Astrocyte (in vitro differentiated cells and primary cell): ENCODE measurements around the gene ITPK1. TPM values are rescaled to one million over a fixed set of nuclear protein-coding genes. Genes with fewer than 3 reads are reported as not detected.
A peak's percentile ranks its signal among the peaks of the same experiment; 100 is the strongest.

Experiments used
- DNase-seq: peaks from one replicate; pipeline ENCODE4 v3.0.0-alpha.2; 2010; ENCODE audit warnings: low read depth
- FAIRE-seq: peaks from 2 replicates; lab custom pipeline; 2011; peaks lifted over from hg19 to GRCh38; lab: Jason Lieb, UNC
- H2AFZ ChIP-seq: 2 replicates; pipeline ENCODE4 v1.6.0; 2012; ENCODE audit warnings: low read depth, low read length, inconsistent platforms
- H3K27ac ChIP-seq: 2 replicates; pipeline ENCODE4 v1.5.1; 2011; ENCODE audit warnings: low read depth, low read length, inconsistent platforms
- H3K27me3 ChIP-seq: 2 replicates; pipeline ENCODE4 v1.6.0; 2011; ENCODE audit warnings: low read length, inconsistent platforms; ENCODE audit not compliant: insufficient read depth
- H3K36me3 ChIP-seq: 2 replicates; pipeline ENCODE4 v1.5.1; 2011; ENCODE audit warnings: low read length, inconsistent platforms; ENCODE audit not compliant: insufficient read depth
- H3K4me1 ChIP-seq: 2 replicates; pipeline ENCODE4 v1.5.1; 2011; ENCODE audit warnings: low read length, inconsistent platforms; ENCODE audit not compliant: insufficient read depth
- H3K4me2 ChIP-seq: 2 replicates; pipeline ENCODE4 v1.6.0; 2012; ENCODE audit warnings: low read length, inconsistent platforms
- H3K4me3 ChIP-seq: 2 replicates; pipeline ENCODE4 v1.5.1; 2011; ENCODE audit warnings: low read depth, mild to moderate bottlenecking, low read length, inconsistent platforms; ENCODE audit not compliant: insufficient read depth
- H3K79me2 ChIP-seq: 2 replicates; pipeline ENCODE4 v1.6.0; 2012; ENCODE audit warnings: mild to moderate bottlenecking, low read length, inconsistent platforms; ENCODE audit not compliant: insufficient read depth
- H3K9ac ChIP-seq: 2 replicates; pipeline ENCODE4 v1.6.0; 2012; ENCODE audit warnings: mild to moderate bottlenecking, low read length, inconsistent platforms
- H3K9me3 ChIP-seq: 2 replicates; pipeline ENCODE4 v1.5.1; 2012; ENCODE audit warnings: low read depth, mild to moderate bottlenecking, low read length, inconsistent platforms; ENCODE audit not compliant: insufficient read depth
- H4K20me1 ChIP-seq: 2 replicates; pipeline ENCODE4 v1.6.0; 2012; ENCODE audit warnings: low read length, inconsistent platforms; ENCODE audit not compliant: insufficient read depth
- H3K27ac Mint-ChIP-seq: one replicate; pipeline ENCODE4 v1.8.0; 2021; ENCODE audit warnings: mild to moderate bottlenecking, mixed read lengths; ENCODE audit not compliant: unreplicated experiment
- H3K27me3 Mint-ChIP-seq: one replicate; pipeline ENCODE4 v1.8.0; 2021; ENCODE audit warnings: low read depth, mixed read lengths; ENCODE audit not compliant: unreplicated experiment
- H3K36me3 Mint-ChIP-seq: one replicate; pipeline ENCODE4 v1.8.0; 2021; ENCODE audit warnings: low read depth, mixed read lengths; ENCODE audit not compliant: unreplicated experiment
- H3K4me1 Mint-ChIP-seq: one replicate; pipeline ENCODE4 v1.8.0; 2021; ENCODE audit warnings: low read depth, mixed read lengths; ENCODE audit not compliant: unreplicated experiment
- H3K4me3 Mint-ChIP-seq: one replicate; pipeline ENCODE4 v1.8.0; 2021; ENCODE audit warnings: mild to moderate bottlenecking, moderate library complexity, mixed read lengths; ENCODE audit not compliant: unreplicated experiment
- H3K9me3 Mint-ChIP-seq: one replicate; pipeline ENCODE4 v1.8.0; 2021; ENCODE audit warnings: mild to moderate bottlenecking, mixed read lengths; ENCODE audit not compliant: unreplicated experiment
- EZH2 ChIP-seq: IDR thresholded peaks from 2 replicates; pipeline ENCODE4 v1.6.1; 2012; ENCODE audit warnings: mild to moderate bottlenecking, low read length, inconsistent platforms; ENCODE audit not compliant: insufficient read depth
- total RNA-seq: library from RNA; stranded (reverse); gene quantifications from 2 replicates; pipeline ENCODE4 v1.2.1, GENCODE V29; 2021
- TF ChIP-seq, protein P1 (sequence below): IDR thresholded peaks from 2 replicates; pipeline ENCODE4 v1.5.1; 2011; ENCODE audit warnings: low read depth, mild to moderate bottlenecking, inconsistent platforms, low read length, moderate library complexity; ENCODE audit not compliant: insufficient read depth

ITPK1 gene
- total RNA-seq, 1 donor from 2014 or later: 13.0 TPM

DNA sequence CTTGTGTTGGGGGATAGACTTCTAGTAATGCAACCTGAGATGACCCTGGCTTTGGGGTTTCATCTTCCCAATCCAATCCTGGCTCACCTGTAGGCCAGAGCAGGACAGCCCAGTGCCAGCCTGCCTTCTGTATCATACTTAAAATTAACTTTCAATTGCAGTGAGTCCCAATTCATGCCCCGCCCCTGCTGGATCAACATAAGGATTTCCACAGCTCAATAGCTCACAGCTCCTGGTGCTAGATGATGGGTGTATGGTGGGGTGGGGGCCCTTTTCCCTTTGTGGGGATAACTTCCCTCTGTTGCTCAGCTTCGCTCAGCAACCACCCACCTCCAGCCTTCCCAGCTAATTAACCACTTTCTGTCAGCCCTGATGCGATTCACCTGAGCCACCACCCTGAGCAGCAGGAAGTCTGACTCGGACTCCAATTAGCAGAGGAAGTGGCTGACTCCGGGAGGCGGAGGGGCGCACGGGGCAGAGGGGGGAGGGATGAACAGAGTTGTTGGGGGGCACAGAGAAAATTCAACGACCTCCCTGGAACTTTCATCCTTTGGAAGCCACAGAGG, 217.1 kb downstream of the ITPK1 start:
- H3K9ac ChIP-seq: no peak overlapping the region
- H2AFZ ChIP-seq: no peak overlapping the region
- no peak overlapping the region for H3K27ac ChIP-seq
- no peak for FAIRE-seq
- H4K20me1 ChIP-seq: no peaks in the 10 kb centered on the region
- H3K4me2 ChIP-seq: no peak overlapping the region
- no peaks in the 10 kb centered on the region for H3K9me3 ChIP-seq
- Mint-ChIP-seq H3K4me1 (no peaks in the 10 kb centered on the region), H3K27ac (peak overlapping the region; percentile 58), H3K36me3 (no peaks in the 10 kb centered on the region), H3K4me3 (no peak overlapping the region), H3K27me3 (peaks cover 26% of the 10 kb centered on the region), H3K9me3 (peaks cover 2% of the 10 kb centered on the region)
- H3K79me2 ChIP-seq: no peaks in the 10 kb centered on the region
- TF ChIP-seq EZH2: no peak
- TF ChIP-seq, protein P1, sequence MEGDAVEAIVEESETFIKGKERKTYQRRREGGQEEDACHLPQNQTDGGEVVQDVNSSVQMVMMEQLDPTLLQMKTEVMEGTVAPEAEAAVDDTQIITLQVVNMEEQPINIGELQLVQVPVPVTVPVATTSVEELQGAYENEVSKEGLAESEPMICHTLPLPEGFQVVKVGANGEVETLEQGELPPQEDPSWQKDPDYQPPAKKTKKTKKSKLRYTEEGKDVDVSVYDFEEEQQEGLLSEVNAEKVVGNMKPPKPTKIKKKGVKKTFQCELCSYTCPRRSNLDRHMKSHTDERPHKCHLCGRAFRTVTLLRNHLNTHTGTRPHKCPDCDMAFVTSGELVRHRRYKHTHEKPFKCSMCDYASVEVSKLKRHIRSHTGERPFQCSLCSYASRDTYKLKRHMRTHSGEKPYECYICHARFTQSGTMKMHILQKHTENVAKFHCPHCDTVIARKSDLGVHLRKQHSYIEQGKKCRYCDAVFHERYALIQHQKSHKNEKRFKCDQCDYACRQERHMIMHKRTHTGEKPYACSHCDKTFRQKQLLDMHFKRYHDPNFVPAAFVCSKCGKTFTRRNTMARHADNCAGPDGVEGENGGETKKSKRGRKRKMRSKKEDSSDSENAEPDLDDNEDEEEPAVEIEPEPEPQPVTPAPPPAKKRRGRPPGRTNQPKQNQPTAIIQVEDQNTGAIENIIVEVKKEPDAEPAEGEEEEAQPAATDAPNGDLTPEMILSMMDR: no peak
- H3K27me3 ChIP-seq: peaks cover 16% of the 10 kb centered on the region
- H3K36me3 ChIP-seq: no peaks in the 10 kb centered on the region
- no peak overlapping the region for H3K4me3 ChIP-seq
- DNase-seq: no peak
- H3K4me1 ChIP-seq: no peaks in the 10 kb centered on the region

DNA sequence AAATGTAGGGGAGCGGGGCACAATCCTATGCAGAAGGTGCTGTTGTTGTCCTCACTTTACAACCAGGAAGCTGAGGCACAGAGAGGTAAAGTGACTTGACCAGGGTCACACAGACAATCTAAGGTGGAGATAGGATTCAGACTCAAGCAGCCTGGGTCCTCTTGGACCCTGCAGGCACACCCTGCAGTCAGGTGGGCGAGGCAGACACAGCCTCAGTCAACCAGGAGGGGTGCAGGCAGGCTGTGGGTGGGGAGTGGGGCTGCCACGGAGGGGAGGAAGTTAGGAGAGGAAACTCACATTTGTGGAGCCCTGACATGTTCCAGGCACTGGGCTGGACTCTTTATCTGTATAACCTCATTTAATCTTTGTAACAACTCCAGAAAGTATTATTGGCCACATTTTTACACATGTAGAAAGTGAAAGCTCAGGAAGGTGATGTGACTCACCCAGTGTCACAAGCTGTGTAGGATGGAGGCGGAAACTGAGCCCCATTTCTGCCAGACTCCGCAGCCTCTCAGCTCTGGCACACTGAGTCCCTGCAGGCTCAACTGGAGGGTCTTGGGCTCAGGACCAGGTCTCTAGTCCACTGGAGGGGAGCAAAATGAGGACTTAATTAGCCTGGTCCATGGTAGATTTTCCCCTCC, 217.7 kb downstream of the ITPK1 start:
- peaks cover 20% of the 10 kb centered on the region for H3K27me3 Mint-ChIP-seq
- DNase-seq (no peak), FAIRE-seq (no peak)
- peak overlapping the region; percentile 58 for H3K27ac Mint-ChIP-seq
- H3K4me1 ChIP-seq: no peaks in the 10 kb centered on the region
- TF ChIP-seq, protein P1: no peak
- no peak for TF ChIP-seq EZH2
- H3K36me3 Mint-ChIP-seq: no peaks in the 10 kb centered on the region
- H3K4me3 Mint-ChIP-seq: no peak overlapping the region
- no peaks in the 10 kb centered on the region for H4K20me1 ChIP-seq
- no peak overlapping the region for H3K4me2 ChIP-seq
- H3K27ac ChIP-seq: no peak overlapping the region
- peaks cover 3% of the 10 kb centered on the region for H3K9me3 Mint-ChIP-seq
- no peak overlapping the region for H3K9ac ChIP-seq
- no peak overlapping the region for H3K4me3 ChIP-seq
- no peaks in the 10 kb centered on the region for H3K36me3 ChIP-seq
- H3K4me1 Mint-ChIP-seq: no peaks in the 10 kb centered on the region
- no peak overlapping the region for H2AFZ ChIP-seq
- H3K27me3 ChIP-seq: peaks cover 10% of the 10 kb centered on the region
- H3K9me3 ChIP-seq: no peaks in the 10 kb centered on the region
- H3K79me2 ChIP-seq: no peaks in the 10 kb centered on the region

DNA sequence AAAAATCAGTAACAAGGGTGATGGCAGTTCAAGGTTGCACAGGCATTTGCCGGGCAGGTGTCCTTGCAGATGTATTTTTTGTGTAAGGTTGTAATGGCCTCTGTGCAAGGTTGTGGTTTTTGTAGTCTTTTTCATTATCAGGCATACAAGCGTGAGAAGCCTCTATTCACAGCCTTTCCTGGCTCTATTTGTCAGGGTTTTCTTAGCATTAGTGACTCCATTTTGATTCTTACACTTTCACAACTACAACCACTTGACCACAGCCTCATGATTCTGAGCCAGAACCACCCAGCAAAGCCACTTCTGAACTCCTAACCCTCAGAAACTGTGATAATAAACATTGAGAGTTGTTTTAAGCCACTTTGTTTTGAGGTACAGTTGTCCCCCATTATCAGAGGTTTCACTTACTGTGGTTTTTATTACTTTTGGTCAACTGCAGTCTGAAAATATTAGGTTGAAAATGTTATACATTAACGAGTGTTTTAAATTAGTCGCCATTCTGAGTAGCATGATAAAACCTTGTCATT, 220.3 kb downstream of the ITPK1 start:
- DNase-seq: no peak
- Mint-ChIP-seq H3K4me1 (no peaks in the 10 kb centered on the region), H3K27ac (no peak overlapping the region), H3K36me3 (no peaks in the 10 kb centered on the region), H3K27me3 (peaks cover 10% of the 10 kb centered on the region), H3K4me3 (no peak overlapping the region), H3K9me3 (peaks cover 5% of the 10 kb centered on the region)
- TF ChIP-seq, protein P1: no peak
- no peak for TF ChIP-seq EZH2
- Histone ChIP-seq H3K9ac (no peak overlapping the region), H2AFZ (no peak overlapping the region), H3K36me3 (no peaks in the 10 kb centered on the region), H3K9me3 (no peaks in the 10 kb centered on the region), H3K27ac (no peak overlapping the region), H3K4me1 (no peaks in the 10 kb centered on the region), H3K4me3 (no peak overlapping the region), H4K20me1 (no peaks in the 10 kb centered on the region), H3K4me2 (no peak overlapping the region), H3K27me3 (peaks cover 4% of the 10 kb centered on the region), H3K79me2 (no peaks in the 10 kb centered on the region)
- no peak for FAIRE-seq
